ENCODE data around the gene AGBL4.

The AGBL4 gene

DNA sequence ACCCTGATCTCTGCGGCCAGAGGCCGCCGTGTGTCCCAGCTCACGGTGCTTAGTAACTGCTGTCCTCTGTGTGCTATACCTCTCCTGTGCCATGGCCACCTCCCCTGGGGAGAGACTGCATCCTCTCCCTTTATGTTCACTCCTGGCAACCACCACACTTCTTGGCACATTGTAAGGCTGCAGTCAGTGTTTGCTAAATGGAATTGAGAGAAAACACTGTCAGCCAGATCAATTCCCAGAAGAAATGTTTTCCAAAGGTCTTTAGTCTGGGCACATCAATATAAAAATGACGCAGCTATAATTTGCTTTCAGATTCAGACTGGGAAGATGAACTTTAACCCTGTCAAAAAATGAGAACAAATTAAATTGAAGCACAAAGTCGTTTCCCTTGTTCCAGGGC is 1343.9 kb downstream of the AGBL4 start:
- DNase-seq (ENCODE audit: low read depth): no peak
- TF ChIP-seq, protein P1, sequence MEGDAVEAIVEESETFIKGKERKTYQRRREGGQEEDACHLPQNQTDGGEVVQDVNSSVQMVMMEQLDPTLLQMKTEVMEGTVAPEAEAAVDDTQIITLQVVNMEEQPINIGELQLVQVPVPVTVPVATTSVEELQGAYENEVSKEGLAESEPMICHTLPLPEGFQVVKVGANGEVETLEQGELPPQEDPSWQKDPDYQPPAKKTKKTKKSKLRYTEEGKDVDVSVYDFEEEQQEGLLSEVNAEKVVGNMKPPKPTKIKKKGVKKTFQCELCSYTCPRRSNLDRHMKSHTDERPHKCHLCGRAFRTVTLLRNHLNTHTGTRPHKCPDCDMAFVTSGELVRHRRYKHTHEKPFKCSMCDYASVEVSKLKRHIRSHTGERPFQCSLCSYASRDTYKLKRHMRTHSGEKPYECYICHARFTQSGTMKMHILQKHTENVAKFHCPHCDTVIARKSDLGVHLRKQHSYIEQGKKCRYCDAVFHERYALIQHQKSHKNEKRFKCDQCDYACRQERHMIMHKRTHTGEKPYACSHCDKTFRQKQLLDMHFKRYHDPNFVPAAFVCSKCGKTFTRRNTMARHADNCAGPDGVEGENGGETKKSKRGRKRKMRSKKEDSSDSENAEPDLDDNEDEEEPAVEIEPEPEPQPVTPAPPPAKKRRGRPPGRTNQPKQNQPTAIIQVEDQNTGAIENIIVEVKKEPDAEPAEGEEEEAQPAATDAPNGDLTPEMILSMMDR (IDR thresholded peaks at IDR 0.05; ENCODE audit: insufficient read depth, low read depth, low read length, missing control alignments): no peak
- H3K4me3 ChIP-seq (ENCODE audit: low read length): no peak overlapping the region

DNA sequence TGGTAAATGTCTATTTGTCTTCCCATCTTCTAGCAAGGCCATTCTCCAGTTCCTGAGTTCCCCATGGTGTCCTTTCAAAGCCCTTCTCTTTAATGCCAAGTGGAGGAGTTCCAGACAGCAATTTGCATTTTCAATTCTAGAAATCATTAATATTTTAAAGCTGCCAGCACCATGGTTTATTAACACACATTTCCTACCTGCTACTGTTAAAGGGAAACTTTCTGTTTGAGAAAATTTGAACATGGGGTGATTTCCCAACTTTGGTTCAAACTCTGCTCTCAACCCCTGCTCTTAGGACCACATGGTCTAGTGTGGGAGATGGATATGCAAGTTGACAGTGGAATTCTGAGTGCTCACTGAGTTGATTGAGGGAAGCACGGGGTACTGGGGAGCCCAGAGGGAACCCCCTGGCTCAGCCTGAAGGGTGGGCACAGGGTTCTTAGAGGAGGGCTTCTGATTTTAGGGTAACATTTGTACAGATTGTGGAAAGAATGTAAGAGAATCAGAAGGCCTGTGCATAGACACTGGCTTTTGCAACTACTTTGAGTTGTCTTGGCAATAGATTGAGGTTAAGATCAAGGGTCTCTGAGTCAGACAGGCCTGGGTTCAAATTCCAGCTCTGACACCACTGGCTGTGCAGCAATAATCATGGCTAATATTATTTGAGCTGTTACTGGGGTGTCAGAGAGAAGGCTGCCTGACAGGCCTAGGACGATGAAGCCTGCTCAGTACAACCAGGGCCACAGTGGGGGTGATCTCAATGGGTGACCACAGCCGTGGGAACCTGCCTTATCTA is 1344.8 kb downstream of the AGBL4 start:
- no peak overlapping the region for H3K4me3 ChIP-seq (ENCODE audit: low read length)
- TF ChIP-seq, protein P1 (IDR thresholded peaks at IDR 0.05; ENCODE audit: insufficient read depth, low read depth, low read length, missing control alignments): no peak
- no peak for DNase-seq (ENCODE audit: low read depth)

DNA sequence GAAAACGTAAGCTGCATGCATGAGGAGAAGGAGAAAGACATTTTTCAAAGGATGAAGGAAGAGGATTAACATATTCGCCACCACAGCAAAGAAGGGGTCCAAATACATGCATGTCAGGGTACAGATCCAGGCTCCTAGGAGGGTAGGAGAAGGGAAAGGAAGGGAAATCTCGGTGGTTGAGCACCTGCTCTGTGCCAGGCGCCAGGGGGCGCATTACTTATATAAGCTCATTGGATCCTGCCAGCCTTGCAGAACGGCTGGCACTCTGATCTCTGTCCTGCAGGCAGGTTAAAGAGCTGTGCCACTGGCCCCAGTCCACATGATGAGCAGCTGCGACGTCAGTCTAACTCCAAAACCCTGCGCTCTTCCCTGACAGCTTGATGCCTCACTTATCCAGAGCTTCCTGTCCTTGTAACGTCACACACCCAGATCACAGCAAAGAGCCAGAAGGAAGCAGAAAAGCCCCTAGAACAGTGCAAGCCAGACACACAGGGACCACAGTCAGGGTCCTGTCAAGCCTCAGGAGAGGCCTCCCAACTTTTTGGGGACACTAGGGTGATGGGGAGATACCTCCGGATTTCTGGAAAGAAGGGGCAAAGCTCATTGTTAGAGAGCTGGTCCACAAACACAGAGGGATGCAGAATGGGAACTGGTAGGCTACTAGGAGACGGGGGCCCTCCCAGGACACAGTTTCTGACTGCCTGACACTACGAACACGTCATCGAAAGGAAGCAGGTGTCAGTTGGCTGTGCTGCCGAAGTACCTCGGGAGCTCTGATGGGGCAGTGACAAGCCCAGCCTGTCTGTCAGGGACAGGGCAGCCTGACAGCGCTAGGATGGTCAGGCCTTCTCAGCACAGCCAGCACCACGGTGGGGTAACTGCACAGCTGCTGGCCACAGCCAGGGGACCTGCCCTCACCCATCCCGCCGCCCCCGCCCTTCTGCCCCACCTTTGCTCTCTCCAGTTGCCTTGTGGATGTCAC is 1346.2 kb downstream of the AGBL4 start:
- TF ChIP-seq, protein P1 (IDR thresholded peaks at IDR 0.05; ENCODE audit: insufficient read depth, low read depth, low read length, missing control alignments): peak; percentile 86
- H3K4me3 ChIP-seq (ENCODE audit: low read length): no peak overlapping the region
- peak; percentile 72 for DNase-seq (ENCODE audit: low read depth)

DNA sequence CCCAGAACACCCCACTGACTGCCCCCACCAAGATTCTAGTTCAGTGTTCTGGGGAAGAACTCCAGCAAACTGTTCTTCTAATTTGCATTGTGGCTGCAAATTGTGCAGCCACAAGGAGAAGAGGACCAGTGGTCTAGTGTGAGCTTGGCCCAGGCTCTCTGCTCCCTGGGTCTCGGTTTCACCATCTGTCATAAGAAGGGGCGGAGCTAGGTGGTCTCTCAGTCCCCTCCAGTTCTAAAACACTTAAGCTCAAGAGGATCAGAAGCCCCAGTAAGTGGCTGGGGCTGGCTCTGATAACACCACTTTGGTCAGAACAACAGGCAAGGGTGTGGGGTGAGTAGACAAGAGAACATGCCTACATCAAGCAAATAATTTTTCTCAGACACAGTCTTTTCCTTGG is 1346.9 kb downstream of the AGBL4 start:
- DNase-seq (ENCODE audit: low read depth): no peak
- TF ChIP-seq, protein P1 (IDR thresholded peaks at IDR 0.05; ENCODE audit: insufficient read depth, low read depth, low read length, missing control alignments): no peak
- no peak overlapping the region for H3K4me3 ChIP-seq (ENCODE audit: low read length)

DNA sequence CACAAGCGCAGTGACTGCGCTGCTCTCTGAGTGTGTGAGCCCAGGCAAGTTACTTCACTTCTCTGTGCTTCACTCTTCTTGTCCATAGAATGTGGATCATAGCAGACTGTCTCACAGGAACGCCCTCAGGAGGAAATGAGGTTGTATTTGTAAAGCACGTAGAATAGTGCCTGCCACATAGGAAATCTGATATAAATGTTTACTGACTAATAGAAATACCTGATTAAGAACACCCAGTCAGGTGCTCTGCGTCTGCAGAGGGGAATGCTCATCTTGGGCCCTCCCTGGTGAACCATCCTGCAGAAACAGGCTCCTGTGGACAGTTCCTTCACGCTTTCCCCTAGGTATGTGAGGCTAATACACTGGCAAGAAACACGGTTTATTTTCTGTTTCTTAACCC is 1347.4 kb downstream of the AGBL4 start:
- TF ChIP-seq, protein P1 (IDR thresholded peaks at IDR 0.05; ENCODE audit: insufficient read depth, low read depth, low read length, missing control alignments): no peak
- no peak overlapping the region for H3K4me3 ChIP-seq (ENCODE audit: low read length)
- peak; percentile 52 for DNase-seq (ENCODE audit: low read depth)

DNA sequence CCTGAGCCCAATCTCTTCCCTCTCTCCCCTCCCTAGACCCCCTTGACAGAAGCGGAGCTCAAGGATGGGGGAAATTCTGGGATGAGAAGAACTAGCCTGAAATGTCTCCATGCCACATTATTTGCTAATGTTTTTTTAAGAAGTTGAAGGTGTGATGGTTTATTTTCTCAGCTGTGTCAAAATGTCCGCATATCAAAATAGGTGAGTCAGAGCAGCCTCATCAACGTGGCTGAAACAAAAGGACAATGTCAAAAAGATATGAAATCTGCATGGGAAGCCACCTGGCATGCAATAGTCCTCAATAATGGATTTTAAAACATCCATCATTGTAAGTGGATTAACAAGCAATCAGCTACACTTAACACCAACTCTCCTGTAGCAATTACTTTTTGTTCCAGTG is 1348.5 kb downstream of the AGBL4 start:
- TF ChIP-seq, protein P1 (IDR thresholded peaks at IDR 0.05; ENCODE audit: insufficient read depth, low read depth, low read length, missing control alignments): no peak
- DNase-seq (ENCODE audit: low read depth): peak; percentile 44

More for the DNA sequence above, 1348.5 kb downstream of the AGBL4 start:
- H3K4me3 ChIP-seq (ENCODE audit: low read length): no peak overlapping the region
